Measurements from ENCODE around the gene NRCAM.

NRCAM gene

GRCh38 chr7:108423089-108423989, 32.9 kb downstream of the NRCAM start:
- no peak for DNase-seq

- peak; percentile 20 for DNase-seq
Observed at GRCh38 chr7:108421720-108422331, 34.4 kb downstream of the NRCAM start.

- no peak for DNase-seq
Observed at GRCh38 chr7:108419961-108420908, 36.0 kb downstream of the NRCAM start.

GRCh38 chr7:108418946-108419345, 37.3 kb downstream of the NRCAM start:
- no peak for DNase-seq

GRCh38 chr7:108417926-108418325, 38.3 kb downstream of the NRCAM start:
- no peak for DNase-seq

GRCh38 chr7:108417144-108417543, 39.1 kb downstream of the NRCAM start:
- DNase-seq = no peak

- peak; percentile 54 for DNase-seq
Observed at GRCh38 chr7:108415821-108416536, 40.3 kb downstream of the NRCAM start.

GRCh38 chr7:108415084-108415483, 41.2 kb downstream of the NRCAM start:
- no peak for DNase-seq

- DNase-seq = no peak
Observed at GRCh38 chr7:108413782-108414492, 42.3 kb downstream of the NRCAM start.

- DNase-seq = no peak
Observed at GRCh38 chr7:108413337-108413736, 42.9 kb downstream of the NRCAM start.

GRCh38 chr7:108409146-108409545, 47.1 kb downstream of the NRCAM start:
- no peak for DNase-seq

- no peak for DNase-seq
Observed at GRCh38 chr7:108408296-108408991, 47.8 kb downstream of the NRCAM start.

GRCh38 chr7:108407676-108408075, 48.6 kb downstream of the NRCAM start:
- DNase-seq = no peak

- no peak for DNase-seq
Observed at GRCh38 chr7:108406222-108406890, 49.9 kb downstream of the NRCAM start.

GRCh38 chr7:108404509-108405420, 51.5 kb downstream of the NRCAM start:
- DNase-seq = no peak

- DNase-seq = no peak
Observed at GRCh38 chr7:108403597-108404217, 52.5 kb downstream of the NRCAM start.

- DNase-seq = no peak
Observed at GRCh38 chr7:108402865-108403264, 53.4 kb downstream of the NRCAM start.

- DNase-seq = no peak
Observed at GRCh38 chr7:108396080-108396479, 60.2 kb downstream of the NRCAM start.

GRCh38 chr7:108395426-108395825, 60.8 kb downstream of the NRCAM start:
- DNase-seq = no peak

Data from NCI-H2227 treated with DMSO at 0.1 percent for 48 hours (cell line).